HEK293 (cell line): ENCODE data around the gene KRT13.

ENCODE experiments used
- FEZF1 ChIP-seq: fragments of 450-650 bp; formaldehyde crosslinking; IDR thresholded peaks from 2 replicates; pipeline ENCODE4 v1.5.1; 2016; ENCODE audit warnings: missing biosample characterization, missing genetic modification characterization
- HOXA7 ChIP-seq: sonication (generic); formaldehyde crosslinking; IDR thresholded peaks from 2 replicates; pipeline ENCODE4 v1.8.1; 2022; ENCODE audit warnings: missing genetic modification reagents, borderline replicate concordance
- HOXD13 ChIP-seq: sonication (generic); formaldehyde crosslinking; IDR thresholded peaks from 2 replicates; pipeline ENCODE4 v1.8.0; 2022; ENCODE audit warnings: missing genetic modification reagents, borderline replicate concordance
- OVOL3 ChIP-seq: fragments of 450-650 bp; formaldehyde crosslinking; IDR thresholded peaks from 2 replicates; pipeline ENCODE4 v1.5.1; 2016; ENCODE audit warnings: missing biosample characterization, missing genetic modification characterization
- SCRT2 ChIP-seq: fragments of 450-650 bp; formaldehyde crosslinking; IDR thresholded peaks from 2 replicates; pipeline ENCODE4 v1.5.1; 2016; ENCODE audit warnings: missing biosample characterization, missing genetic modification characterization
- ZBTB20 ChIP-seq: fragments of 450-650 bp; formaldehyde crosslinking; IDR thresholded peaks from 2 replicates; pipeline ENCODE4 v1.5.1; 2016; ENCODE audit warnings: missing biosample characterization, missing genetic modification characterization
- ZEB2 ChIP-seq: fragments of 450-650 bp; formaldehyde crosslinking; IDR thresholded peaks from 2 replicates; pipeline ENCODE4 v1.5.1; 2016; ENCODE audit warnings: missing biosample characterization, missing genetic modification characterization
- ZFP69B ChIP-seq: fragments of 450-650 bp; formaldehyde crosslinking; IDR thresholded peaks from 2 replicates; pipeline ENCODE4 v1.5.1; 2016; ENCODE audit warnings: missing biosample characterization, missing genetic modification characterization
- ZIC2 ChIP-seq: fragments of 450-650 bp; formaldehyde crosslinking; IDR thresholded peaks from 2 replicates; pipeline ENCODE4 v1.5.1; 2016; ENCODE audit warnings: missing biosample characterization, missing genetic modification characterization
- ZNF132 ChIP-seq: fragments of 450-650 bp; formaldehyde crosslinking; IDR thresholded peaks from 2 replicates; pipeline ENCODE4 v1.5.1; 2017; ENCODE audit warnings: missing biosample characterization, missing genetic modification characterization, borderline replicate concordance
- ZNF221 ChIP-seq: fragments of 450-650 bp; formaldehyde crosslinking; IDR thresholded peaks from 2 replicates; pipeline ENCODE4 v1.5.1; 2017; ENCODE audit warnings: missing biosample characterization, missing genetic modification characterization, borderline replicate concordance
- ZNF223 ChIP-seq: fragments of 450-650 bp; formaldehyde crosslinking; IDR thresholded peaks from 2 replicates; pipeline ENCODE4 v1.5.1; 2016; ENCODE audit warnings: missing biosample characterization, missing genetic modification characterization
- ZNF24 ChIP-seq: fragments of 450-650 bp; formaldehyde crosslinking; IDR thresholded peaks from 2 replicates; pipeline ENCODE4 v1.5.1; 2016; ENCODE audit warnings: missing biosample characterization, missing genetic modification characterization
- ZNF335 ChIP-seq: fragments of 450-650 bp; formaldehyde crosslinking; conservative IDR thresholded peaks from 2 replicates; pipeline ENCODE4 v1.5.1; 2016; ENCODE audit warnings: missing biosample characterization, missing genetic modification characterization
- ZNF394 ChIP-seq: fragments of 450-650 bp; formaldehyde crosslinking; IDR thresholded peaks from 2 replicates; pipeline ENCODE4 v1.5.1; 2016; ENCODE audit warnings: missing biosample characterization, missing genetic modification characterization, mild to moderate bottlenecking, moderate library complexity, borderline replicate concordance
- ZNF423 ChIP-seq: fragments of 450-650 bp; formaldehyde crosslinking; IDR thresholded peaks from 2 replicates; pipeline ENCODE4 v1.5.1; 2016; ENCODE audit warnings: missing biosample characterization, missing genetic modification characterization
- ZNF530 ChIP-seq: fragments of 450-650 bp; formaldehyde crosslinking; IDR thresholded peaks from 2 replicates; pipeline ENCODE4 v1.5.1; 2016; ENCODE audit warnings: low read depth, missing biosample characterization, missing genetic modification characterization
- ZNF544 ChIP-seq: fragments of 450-650 bp; formaldehyde crosslinking; IDR thresholded peaks from 2 replicates; pipeline ENCODE4 v1.5.0; 2017; ENCODE audit warnings: missing biosample characterization, missing genetic modification characterization
- ZNF624 ChIP-seq: fragments of 450-650 bp; formaldehyde crosslinking; IDR thresholded peaks from 2 replicates; pipeline ENCODE4 v1.5.1; 2017; ENCODE audit warnings: missing biosample characterization, missing genetic modification characterization
- ZNF658 ChIP-seq: fragments of 450-650 bp; formaldehyde crosslinking; IDR thresholded peaks from 2 replicates; pipeline ENCODE4; 2016; ENCODE audit warnings: missing biosample characterization, missing genetic modification characterization
- ZNF664 ChIP-seq: fragments of 450-650 bp; formaldehyde crosslinking; IDR thresholded peaks from 2 replicates; pipeline ENCODE4 v1.5.1; 2016; ENCODE audit warnings: missing biosample characterization, missing genetic modification characterization
- TF ChIP-seq, protein P1 (sequence below): fragments of 450-650 bp; formaldehyde crosslinking; IDR thresholded peaks from 2 replicates; pipeline ENCODE4 v1.5.1; 2016; ENCODE audit warnings: missing biosample characterization, missing genetic modification characterization
- TF ChIP-seq, protein P2 (sequence below): fragments of 450-650 bp; formaldehyde crosslinking; IDR thresholded peaks from 2 replicates; pipeline ENCODE4 v1.5.1; 2016; ENCODE audit warnings: missing biosample characterization, missing genetic modification characterization
- TF ChIP-seq, protein P3 (sequence below): fragments of 450-650 bp; formaldehyde crosslinking; IDR thresholded peaks from 2 replicates; pipeline ENCODE4 v1.5.1; 2016; ENCODE audit warnings: missing biosample characterization, missing genetic modification characterization, low read depth
- TF ChIP-seq, protein P4 (sequence below): IDR thresholded peaks from 2 replicates; pipeline ENCODE4 v1.6.1; 2011; ENCODE audit warnings: mild to moderate bottlenecking, low read depth, low read length, borderline replicate concordance
- TF ChIP-seq, protein P5 (sequence below): fragments of 450-650 bp; formaldehyde crosslinking; IDR thresholded peaks from 2 replicates; pipeline ENCODE4 v1.5.1; 2016; ENCODE audit warnings: missing biosample characterization, missing genetic modification characterization
- TF ChIP-seq, protein P6 (sequence below): fragments of 450-650 bp; formaldehyde crosslinking; IDR thresholded peaks from 2 replicates; pipeline ENCODE4 v1.5.1; 2016; ENCODE audit warnings: missing biosample characterization, missing genetic modification characterization, low read depth
- TF ChIP-seq, protein P7 (sequence below): fragments of 450-650 bp; formaldehyde crosslinking; IDR thresholded peaks from 2 replicates; pipeline ENCODE4 v1.5.1; 2016; ENCODE audit warnings: missing biosample characterization, missing genetic modification characterization

Gene KRT13

DNA sequence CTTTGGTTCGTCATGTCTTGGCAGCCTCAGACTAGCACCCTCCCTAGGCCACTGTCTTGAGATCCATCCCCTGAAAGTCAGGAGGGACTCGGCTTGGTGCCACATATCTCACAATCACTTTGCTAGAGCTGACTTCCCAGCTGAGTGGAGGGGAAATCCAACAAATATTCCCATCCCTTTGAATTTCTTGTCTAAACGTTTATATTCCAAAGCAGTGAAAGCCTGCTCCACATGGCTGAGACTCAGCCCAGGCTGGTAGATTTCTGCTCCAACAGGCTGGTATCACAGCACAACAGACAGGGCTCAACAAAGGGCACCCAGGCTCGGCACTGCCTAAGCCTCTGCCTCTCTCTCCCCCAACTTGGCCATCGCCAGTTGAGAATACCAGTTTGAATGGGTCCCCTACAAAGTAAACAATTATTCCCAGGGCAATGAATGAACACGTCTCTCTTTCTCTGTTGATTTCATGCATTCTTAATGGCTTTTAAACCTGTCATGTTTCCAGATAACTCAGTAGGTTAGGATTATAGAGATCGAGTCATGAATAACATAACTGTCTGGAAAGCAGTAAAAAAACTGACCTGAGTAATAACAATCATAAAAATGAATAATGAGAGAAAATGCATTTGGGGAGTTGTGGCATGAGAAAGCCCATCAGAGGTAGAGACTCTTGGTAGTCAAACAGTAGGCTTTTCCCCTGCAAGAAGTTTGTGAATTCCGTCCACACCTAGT is 1.0 kb downstream of the KRT13 start (continued):
- TF ChIP-seq, protein P1, sequence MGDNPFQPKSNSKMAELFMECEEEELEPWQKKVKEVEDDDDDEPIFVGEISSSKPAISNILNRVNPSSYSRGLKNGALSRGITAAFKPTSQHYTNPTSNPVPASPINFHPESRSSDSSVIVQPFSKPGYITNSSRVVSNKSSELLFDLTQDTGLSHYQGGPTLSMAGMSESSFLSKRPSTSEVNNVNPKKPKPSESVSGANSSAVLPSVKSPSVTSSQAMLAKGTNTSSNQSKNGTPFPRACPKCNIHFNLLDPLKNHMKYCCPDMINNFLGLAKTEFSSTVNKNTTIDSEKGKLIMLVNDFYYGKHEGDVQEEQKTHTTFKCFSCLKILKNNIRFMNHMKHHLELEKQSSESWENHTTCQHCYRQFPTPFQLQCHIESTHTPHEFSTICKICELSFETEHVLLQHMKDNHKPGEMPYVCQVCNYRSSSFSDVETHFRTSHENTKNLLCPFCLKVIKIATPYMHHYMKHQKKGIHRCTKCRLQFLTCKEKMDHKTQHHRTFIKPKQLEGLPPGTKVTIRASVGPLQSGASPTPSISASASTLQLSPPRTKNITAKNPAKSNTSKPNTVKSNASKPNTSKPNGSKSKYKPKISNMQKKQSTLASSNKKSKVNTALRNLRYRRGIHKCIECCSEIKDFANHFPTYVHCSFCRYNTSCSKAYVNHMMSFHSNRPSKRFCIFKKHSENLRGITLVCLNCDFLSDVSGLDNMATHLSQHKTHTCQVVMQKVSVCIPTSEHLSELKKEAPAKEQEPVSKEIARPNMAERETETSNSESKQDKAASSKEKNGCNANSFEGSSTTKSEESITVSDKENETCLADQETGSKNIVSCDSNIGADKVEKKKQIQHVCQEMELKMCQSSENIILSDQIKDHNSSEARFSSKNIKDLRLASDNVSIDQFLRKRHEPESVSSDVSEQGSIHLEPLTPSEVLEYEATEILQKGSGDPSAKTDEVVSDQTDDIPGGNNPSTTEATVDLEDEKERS = no peak
- TF ChIP-seq ZNF624 = no peak
- 0 out of 2 replicates have a peak, but pooled peaks have one; percentile 42 for TF ChIP-seq ZNF423
- no peak for TF ChIP-seq ZNF664 (tag by site-specific recombination)
- no peak for TF ChIP-seq ZIC2 (tag by site-specific recombination)
- peak; percentile 46 for TF ChIP-seq SCRT2 (tag by site-specific recombination)
- TF ChIP-seq ZEB2 (tag by site-specific recombination) = no peak
- TF ChIP-seq, protein P2, sequence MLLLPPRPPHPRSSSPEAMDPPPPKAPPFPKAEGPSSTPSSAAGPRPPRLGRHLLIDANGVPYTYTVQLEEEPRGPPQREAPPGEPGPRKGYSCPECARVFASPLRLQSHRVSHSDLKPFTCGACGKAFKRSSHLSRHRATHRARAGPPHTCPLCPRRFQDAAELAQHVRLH (tag by site-specific recombination) = 0 out of 2 replicates have a peak, but pooled peaks have one; percentile 15
- TF ChIP-seq HOXA7 = no peak
- TF ChIP-seq ZNF394 = no peak
- no peak for TF ChIP-seq ZNF530 (tag by site-specific recombination)
- no peak for TF ChIP-seq ZNF335
- TF ChIP-seq ZFP69B (tag by site-specific recombination) = peak; percentile 45; the same call in 1 of the 2 replicates
- TF ChIP-seq, protein P3, sequence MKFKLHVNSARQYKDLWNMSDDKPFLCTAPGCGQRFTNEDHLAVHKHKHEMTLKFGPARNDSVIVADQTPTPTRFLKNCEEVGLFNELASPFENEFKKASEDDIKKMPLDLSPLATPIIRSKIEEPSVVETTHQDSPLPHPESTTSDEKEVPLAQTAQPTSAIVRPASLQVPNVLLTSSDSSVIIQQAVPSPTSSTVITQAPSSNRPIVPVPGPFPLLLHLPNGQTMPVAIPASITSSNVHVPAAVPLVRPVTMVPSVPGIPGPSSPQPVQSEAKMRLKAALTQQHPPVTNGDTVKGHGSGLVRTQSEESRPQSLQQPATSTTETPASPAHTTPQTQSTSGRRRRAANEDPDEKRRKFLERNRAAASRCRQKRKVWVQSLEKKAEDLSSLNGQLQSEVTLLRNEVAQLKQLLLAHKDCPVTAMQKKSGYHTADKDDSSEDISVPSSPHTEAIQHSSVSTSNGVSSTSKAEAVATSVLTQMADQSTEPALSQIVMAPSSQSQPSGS (tag by site-specific recombination) = peak; percentile 39
- no peak for TF ChIP-seq ZNF544 (tag by site-specific recombination)
- TF ChIP-seq, protein P4, sequence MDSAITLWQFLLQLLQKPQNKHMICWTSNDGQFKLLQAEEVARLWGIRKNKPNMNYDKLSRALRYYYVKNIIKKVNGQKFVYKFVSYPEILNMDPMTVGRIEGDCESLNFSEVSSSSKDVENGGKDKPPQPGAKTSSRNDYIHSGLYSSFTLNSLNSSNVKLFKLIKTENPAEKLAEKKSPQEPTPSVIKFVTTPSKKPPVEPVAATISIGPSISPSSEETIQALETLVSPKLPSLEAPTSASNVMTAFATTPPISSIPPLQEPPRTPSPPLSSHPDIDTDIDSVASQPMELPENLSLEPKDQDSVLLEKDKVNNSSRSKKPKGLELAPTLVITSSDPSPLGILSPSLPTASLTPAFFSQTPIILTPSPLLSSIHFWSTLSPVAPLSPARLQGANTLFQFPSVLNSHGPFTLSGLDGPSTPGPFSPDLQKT = no peak
- no peak for TF ChIP-seq ZNF658
- TF ChIP-seq ZNF221 (tag by site-specific recombination) = no peak
- TF ChIP-seq HOXD13 = 0 out of 2 replicates have a peak, but pooled peaks have one; percentile 59
- TF ChIP-seq, protein P5, sequence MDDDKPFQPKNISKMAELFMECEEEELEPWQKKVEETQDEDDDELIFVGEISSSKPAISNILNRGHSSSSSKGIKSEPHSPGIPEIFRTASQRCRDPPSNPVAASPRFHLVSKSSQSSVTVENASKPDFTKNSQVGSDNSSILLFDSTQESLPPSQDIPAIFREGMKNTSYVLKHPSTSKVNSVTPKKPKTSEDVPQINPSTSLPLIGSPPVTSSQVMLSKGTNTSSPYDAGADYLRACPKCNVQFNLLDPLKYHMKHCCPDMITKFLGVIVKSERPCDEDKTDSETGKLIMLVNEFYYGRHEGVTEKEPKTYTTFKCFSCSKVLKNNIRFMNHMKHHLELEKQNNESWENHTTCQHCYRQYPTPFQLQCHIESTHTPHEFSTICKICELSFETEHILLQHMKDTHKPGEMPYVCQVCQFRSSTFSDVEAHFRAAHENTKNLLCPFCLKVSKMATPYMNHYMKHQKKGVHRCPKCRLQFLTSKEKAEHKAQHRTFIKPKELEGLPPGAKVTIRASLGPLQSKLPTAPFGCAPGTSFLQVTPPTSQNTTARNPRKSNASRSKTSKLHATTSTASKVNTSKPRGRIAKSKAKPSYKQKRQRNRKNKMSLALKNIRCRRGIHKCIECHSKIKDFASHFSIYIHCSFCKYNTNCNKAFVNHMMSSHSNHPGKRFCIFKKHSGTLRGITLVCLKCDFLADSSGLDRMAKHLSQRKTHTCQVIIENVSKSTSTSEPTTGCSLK = no peak
- 0 out of 2 replicates have a peak, but pooled peaks have one; percentile 35 for TF ChIP-seq ZNF24 (tag by site-specific recombination)
- TF ChIP-seq OVOL3 (tag by site-specific recombination) = peak; percentile 96; the same call in 1 of the 2 replicates
- TF ChIP-seq ZNF223 (tag by site-specific recombination) = peak; percentile 96
- TF ChIP-seq ZBTB20 (tag by site-specific recombination) = peak; percentile 40
- peak; percentile 95 for TF ChIP-seq FEZF1
- no peak for TF ChIP-seq ZNF132 (tag by site-specific recombination)
- TF ChIP-seq, protein P6, sequence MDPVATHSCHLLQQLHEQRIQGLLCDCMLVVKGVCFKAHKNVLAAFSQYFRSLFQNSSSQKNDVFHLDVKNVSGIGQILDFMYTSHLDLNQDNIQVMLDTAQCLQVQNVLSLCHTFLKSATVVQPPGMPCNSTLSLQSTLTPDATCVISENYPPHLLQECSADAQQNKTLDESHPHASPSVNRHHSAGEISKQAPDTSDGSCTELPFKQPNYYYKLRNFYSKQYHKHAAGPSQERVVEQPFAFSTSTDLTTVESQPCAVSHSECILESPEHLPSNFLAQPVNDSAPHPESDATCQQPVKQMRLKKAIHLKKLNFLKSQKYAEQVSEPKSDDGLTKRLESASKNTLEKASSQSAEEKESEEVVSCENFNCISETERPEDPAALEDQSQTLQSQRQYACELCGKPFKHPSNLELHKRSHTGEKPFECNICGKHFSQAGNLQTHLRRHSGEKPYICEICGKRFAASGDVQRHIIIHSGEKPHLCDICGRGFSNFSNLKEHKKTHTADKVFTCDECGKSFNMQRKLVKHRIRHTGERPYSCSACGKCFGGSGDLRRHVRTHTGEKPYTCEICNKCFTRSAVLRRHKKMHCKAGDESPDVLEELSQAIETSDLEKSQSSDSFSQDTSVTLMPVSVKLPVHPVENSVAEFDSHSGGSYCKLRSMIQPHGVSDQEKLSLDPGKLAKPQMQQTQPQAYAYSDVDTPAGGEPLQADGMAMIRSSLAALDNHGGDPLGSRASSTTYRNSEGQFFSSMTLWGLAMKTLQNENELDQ = no peak
- TF ChIP-seq, protein P7, sequence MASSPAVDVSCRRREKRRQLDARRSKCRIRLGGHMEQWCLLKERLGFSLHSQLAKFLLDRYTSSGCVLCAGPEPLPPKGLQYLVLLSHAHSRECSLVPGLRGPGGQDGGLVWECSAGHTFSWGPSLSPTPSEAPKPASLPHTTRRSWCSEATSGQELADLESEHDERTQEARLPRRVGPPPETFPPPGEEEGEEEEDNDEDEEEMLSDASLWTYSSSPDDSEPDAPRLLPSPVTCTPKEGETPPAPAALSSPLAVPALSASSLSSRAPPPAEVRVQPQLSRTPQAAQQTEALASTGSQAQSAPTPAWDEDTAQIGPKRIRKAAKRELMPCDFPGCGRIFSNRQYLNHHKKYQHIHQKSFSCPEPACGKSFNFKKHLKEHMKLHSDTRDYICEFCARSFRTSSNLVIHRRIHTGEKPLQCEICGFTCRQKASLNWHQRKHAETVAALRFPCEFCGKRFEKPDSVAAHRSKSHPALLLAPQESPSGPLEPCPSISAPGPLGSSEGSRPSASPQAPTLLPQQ (tag by site-specific recombination) = 0 out of 2 replicates have a peak, but pooled peaks have one; percentile 16
